IMR-90 (cell line): ENCODE results near the gene RPS15. TPM values are rescaled to one million over a fixed set of nuclear protein-coding genes. Genes with fewer than 3 reads are reported as not detected.

Experiments used
- ATAC-seq: fragments of 200-7000 bp; cut with Tn5 transposase; 2 replicates; pipeline ENCODE4 v1.9.1; 2020; ENCODE audit warnings: low read depth, mild to moderate bottlenecking, moderate library complexity
- BruUV-seq: library from RNA; stranded (reverse); fragments of 400-500 nt; replicated peaks from 2 replicates; lab custom pipeline; 2021; lab: Mats Ljungman, UMichigan
- CTCF ChIA-PET: fragments of 300-600 bp; formaldehyde crosslinking; extraction: SDS; loops from one replicate; lab custom pipeline; 2021; ENCODE audit warnings: antibody characterized with exemption; lab: Yijun Ruan, JAX
- POLR2A ChIA-PET: fragments of 300-600 bp; sonication (Branson Sonifier 250); formaldehyde crosslinking; loops from one replicate; lab custom pipeline; 2022; ENCODE audit warnings: antibody characterized with exemption; ENCODE audit not compliant: unreplicated experiment; lab: Charles Lee
- DNase-seq: peaks from one replicate; pipeline ENCODE4 v3.0.0; 2013
- H2AFZ ChIP-seq: replicated peaks from 2 replicates; pipeline ENCODE3; 2013; ENCODE audit warnings: low read length, mild to moderate bottlenecking; ENCODE audit not compliant: poor library complexity
- H2AK5ac ChIP-seq: 2 replicates; pipeline ENCODE4 v1.6.1; 2013; ENCODE audit warnings: low read depth, low read length, inconsistent platforms
- H2AK9ac ChIP-seq: replicated peaks from 2 replicates; pipeline ENCODE3; 2013; ENCODE audit warnings: mild to moderate bottlenecking, low read depth, low read length, moderate library complexity; ENCODE audit not compliant: poor library complexity
- H2BK120ac ChIP-seq: 2 replicates; pipeline ENCODE4 v1.6.1; 2013; ENCODE audit warnings: low read depth, low read length, inconsistent platforms
- H2BK15ac ChIP-seq: 3 replicates; pipeline ENCODE4 v1.6.1; 2013; ENCODE audit warnings: low read depth, low read length, inconsistent platforms
- H2BK20ac ChIP-seq: 2 replicates; pipeline ENCODE4 v1.6.1; 2013; ENCODE audit warnings: low read depth, mild to moderate bottlenecking, inconsistent platforms, low read length, moderate library complexity
- H2BK5ac ChIP-seq: 2 replicates; pipeline ENCODE4 v1.6.1; 2013; ENCODE audit warnings: mild to moderate bottlenecking, low read depth, low read length, inconsistent platforms; ENCODE audit not compliant: poor library complexity, severe bottlenecking
- H3K14ac ChIP-seq: replicated peaks from 2 replicates; pipeline ENCODE4 v1.6.1; 2013; ENCODE audit warnings: low read depth, low read length, inconsistent platforms
- H3K18ac ChIP-seq: 2 replicates; pipeline ENCODE4 v1.6.1; 2013; ENCODE audit warnings: low read depth, low read length, control low read depth
- H3K23ac ChIP-seq: 2 replicates; pipeline ENCODE4 v1.6.1; 2013; ENCODE audit warnings: low read depth, low read length, inconsistent platforms
- H3K27ac ChIP-seq: 2 replicates; pipeline ENCODE4 v1.5.1; 2013; ENCODE audit warnings: mild to moderate bottlenecking, control low read depth, low read length; ENCODE audit not compliant: insufficient read depth
- H3K27me3 ChIP-seq: 2 replicates; pipeline ENCODE4 v1.6.1; 2013; ENCODE audit warnings: low read length; ENCODE audit not compliant: control insufficient read depth, insufficient read depth
- H3K36me3 ChIP-seq: 2 replicates; pipeline ENCODE4 v1.6.1; 2013; ENCODE audit warnings: low read length, mixed read lengths; ENCODE audit not compliant: control insufficient read depth, insufficient read depth
- H3K4ac ChIP-seq: 2 replicates; pipeline ENCODE4 v1.6.1; 2013; ENCODE audit warnings: low read depth, low read length, inconsistent platforms
- H3K4me1 ChIP-seq: 2 replicates; pipeline ENCODE4 v1.6.1; 2013; ENCODE audit warnings: low read length, mixed read lengths; ENCODE audit not compliant: control insufficient read depth, insufficient read depth
- H3K4me2 ChIP-seq: 2 replicates; pipeline ENCODE4 v1.6.1; 2013; ENCODE audit warnings: low read depth, mild to moderate bottlenecking, control low read depth, low read length, moderate library complexity
- H3K4me3 ChIP-seq: 2 replicates; pipeline ENCODE4 v1.5.1; 2013; ENCODE audit warnings: low read depth, mild to moderate bottlenecking, control low read depth, low read length, moderate library complexity; ENCODE audit not compliant: insufficient read depth
- H3K56ac ChIP-seq: 2 replicates; pipeline ENCODE4 v1.6.1; 2013; ENCODE audit warnings: low read length, inconsistent platforms; ENCODE audit not compliant: insufficient read depth; ENCODE audit errors: extremely low read depth
- H3K79me1 ChIP-seq, 2 experiments: 2 replicates each; pipeline ENCODE4 v1.6.1; 2013; ENCODE audit warnings: low read length in 2 of 2, inconsistent platforms in 1 of 2, low read depth in 1 of 2
- H3K9ac ChIP-seq: 2 replicates; pipeline ENCODE4 v1.6.1; 2013; ENCODE audit warnings: low read depth, low read length, control low read depth
- H3K9me1 ChIP-seq: 2 replicates; pipeline ENCODE4 v1.6.1; 2013; ENCODE audit warnings: low read length, inconsistent platforms; ENCODE audit not compliant: insufficient read depth
- H3K9me3 ChIP-seq: 2 replicates; pipeline ENCODE4 v1.6.1; 2013; ENCODE audit warnings: low read length; ENCODE audit not compliant: control insufficient read depth, insufficient read depth
- H4K20me1 ChIP-seq: 2 replicates; pipeline ENCODE4 v1.6.1; 2013; ENCODE audit warnings: low read length, inconsistent platforms; ENCODE audit not compliant: insufficient read depth
- H4K5ac ChIP-seq: 2 replicates; pipeline ENCODE4 v1.6.1; 2013; ENCODE audit warnings: mild to moderate bottlenecking, low read depth, low read length, control low read depth
- H4K8ac ChIP-seq, 2 experiments: 2 replicates each; pipeline ENCODE4 v1.6.1; 2013; ENCODE audit warnings: low read depth in 2 of 2, low read length in 2 of 2, control low read depth in 1 of 2, inconsistent platforms in 1 of 2
- H4K91ac ChIP-seq: 2 replicates; pipeline ENCODE4 v1.6.1; 2013; ENCODE audit warnings: low read depth, low read length, inconsistent platforms; ENCODE audit not compliant: insufficient read depth
- BHLHE40 ChIP-seq: fragments of 150-350 bp; IDR thresholded peaks from 2 replicates; pipeline ENCODE4 v1.6.1; 2016; ENCODE audit warnings: mild to moderate bottlenecking, low read depth, low read length
- CEBPB ChIP-seq: IDR thresholded peaks from 2 replicates; pipeline ENCODE4 v1.6.1; 2012; ENCODE audit warnings: low read depth, low read length, improper control_type of control experiment
- MXI1 ChIP-seq: IDR thresholded peaks from 2 replicates; pipeline ENCODE4 v1.6.1; 2012; ENCODE audit warnings: low read depth, mild to moderate bottlenecking, low read length, moderate library complexity, borderline replicate concordance
- NFE2L2 ChIP-seq: fragments of 150-350 bp; IDR thresholded peaks from 2 replicates; pipeline ENCODE4 v1.6.1; 2016; ENCODE audit warnings: low read depth, mild to moderate bottlenecking, low read length
- RFX5 ChIP-seq: IDR thresholded peaks from 2 replicates; pipeline ENCODE4 v1.8.0; 2012; ENCODE audit warnings: low read depth, mild to moderate bottlenecking, low read length, moderate library complexity
- WGBS, 2 experiments: methylation state at CpG; one replicate each; pipeline versions ENCODE4 v1.1.5 to v1.1.7; 2013; ENCODE audit warnings: missing lambda C conversion rate in 2 of 2; ENCODE audit not compliant: insufficient read length in 1 of 2; ENCODE audit errors: extremely low coverage in 2 of 2; 5-methylcytosine and 5-hydroxymethylcytosine counted together
- dilution Hi-C: fragments of 300-500 bp; cut with HindIII; formaldehyde crosslinking; loops from one replicate; pipeline ENCODE4 v1.14.3; 2018; ENCODE audit warnings: low sequenced_read_pairs; ENCODE audit not compliant: unreplicated experiment
- in situ Hi-C: fragments of 300-500 bp; cut with MboI; formaldehyde crosslinking; loops from 3 replicates; pipeline ENCODE4 v1.14.3; 2019; ENCODE audit warnings: low sequenced_read_pairs, inconsistent platforms, mixed read lengths
- intact Hi-C: fragments of 100-400 bp; cut with micrococcal nuclease; formaldehyde crosslinking; loops from 2 replicates; pipeline ENCODE4 v1.10.0; 2022
- polyA plus RNA-seq, 3 experiments: library from polyadenylated mRNA; depleted of rRNA; stranded (reverse); fragments of >200 nt; gene quantifications; 2 replicates each; pipeline ENCODE4 v1.2.3, GENCODE V29; 2012; ENCODE audit warnings: low replicate concordance in 1 of 3
- total RNA-seq: library from RNA; depleted of rRNA; stranded (reverse); fragments of >200 nt; gene quantifications from 2 replicates; pipeline ENCODE4 v1.2.3, GENCODE V29; 2012
- TF ChIP-seq, protein P1 (sequence below): fragments of 150-350 bp; IDR thresholded peaks from 2 replicates; pipeline ENCODE4 v1.6.1; 2016; ENCODE audit warnings: low read depth, mild to moderate bottlenecking, low read length, moderate library complexity, borderline replicate concordance

The RPS15 gene
- total and polyA plus RNA-seq, 2 of the 4 experiments (the other 2 are of a cell fraction) = 1,179 to 1,855 TPM

DNA sequence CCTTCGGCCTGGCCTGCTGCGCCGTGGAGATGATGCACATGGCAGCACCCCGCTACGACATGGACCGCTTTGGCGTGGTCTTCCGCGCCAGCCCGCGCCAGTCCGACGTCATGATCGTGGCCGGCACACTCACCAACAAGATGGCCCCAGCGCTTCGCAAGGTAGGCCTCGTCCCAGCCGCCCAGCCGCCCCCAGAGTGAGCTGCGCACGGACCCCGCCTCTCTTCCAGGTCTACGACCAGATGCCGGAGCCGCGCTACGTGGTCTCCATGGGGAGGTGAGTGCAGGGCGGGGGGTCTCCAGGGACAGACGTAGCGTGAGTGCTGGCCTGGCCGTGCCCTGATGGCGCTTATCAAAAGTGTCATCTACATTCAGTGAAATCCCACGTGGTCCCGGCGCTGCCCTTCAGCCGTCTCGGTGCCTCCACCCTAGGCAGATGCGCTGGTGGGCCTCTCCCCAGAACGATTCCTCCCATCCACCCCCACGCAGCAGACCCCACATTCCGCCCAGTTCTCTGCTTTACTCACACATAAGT lies 47.2 kb upstream of the RPS15 start:
- no peak overlapping the region for H3K23ac ChIP-seq
- no peak overlapping the region for H2AK9ac ChIP-seq
- no peak for ATAC-seq
- no peak overlapping the region for H3K14ac ChIP-seq
- TF ChIP-seq CEBPB (no peak), RFX5 (no peak), BHLHE40 (no peak), NFE2L2 (no peak), MXI1 (no peak)
- TF ChIP-seq, protein P1, sequence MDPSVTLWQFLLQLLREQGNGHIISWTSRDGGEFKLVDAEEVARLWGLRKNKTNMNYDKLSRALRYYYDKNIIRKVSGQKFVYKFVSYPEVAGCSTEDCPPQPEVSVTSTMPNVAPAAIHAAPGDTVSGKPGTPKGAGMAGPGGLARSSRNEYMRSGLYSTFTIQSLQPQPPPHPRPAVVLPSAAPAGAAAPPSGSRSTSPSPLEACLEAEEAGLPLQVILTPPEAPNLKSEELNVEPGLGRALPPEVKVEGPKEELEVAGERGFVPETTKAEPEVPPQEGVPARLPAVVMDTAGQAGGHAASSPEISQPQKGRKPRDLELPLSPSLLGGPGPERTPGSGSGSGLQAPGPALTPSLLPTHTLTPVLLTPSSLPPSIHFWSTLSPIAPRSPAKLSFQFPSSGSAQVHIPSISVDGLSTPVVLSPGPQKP = no peak
- no peaks in the 10 kb centered on the region for H3K4me1 ChIP-seq
- H2BK15ac ChIP-seq = no peak overlapping the region
- H2BK20ac ChIP-seq = no peak overlapping the region
- H2BK120ac ChIP-seq = no peak overlapping the region
- no peak overlapping the region for H3K4me2 ChIP-seq
- in situ Hi-C loops = no loop called here
- no peak for DNase-seq
- no TSS peak for BruUV-seq
- H4K20me1 ChIP-seq = no peaks in the 10 kb centered on the region; the same call in 1 of the 2 replicates
- no peak overlapping the region for H2AFZ ChIP-seq
- H3K79me1 ChIP-seq = peaks cover 0 to 28% of the 10 kb centered on the region in 2 experiments; a peak in 2 of 4 replicates
- H4K8ac ChIP-seq = no peak overlapping the region
- H3K9me3 ChIP-seq = no peaks in the 10 kb centered on the region
- no peak overlapping the region for H3K9ac ChIP-seq
- ChIA-PET POLR2A (no interaction called here), CTCF (no interaction called here)
- H3K27ac ChIP-seq = no peak overlapping the region
- no peak overlapping the region for H3K18ac ChIP-seq
- 95% methylated on average over 25 of the region's 42 CpGs; no CpG with 5 or more reads in 1 of the 2 experiments for WGBS, 2 experiments
- dilution Hi-C loops = no loop called here
- H3K27me3 ChIP-seq = no peaks in the 10 kb centered on the region
- no peak overlapping the region for H3K56ac ChIP-seq
- H3K9me1 ChIP-seq = peaks cover 4% of the 10 kb centered on the region; the same call in 1 of the 2 replicates
- no peak overlapping the region for H3K4ac ChIP-seq
- H4K5ac ChIP-seq = no peak overlapping the region
- H3K36me3 ChIP-seq = peaks cover 26% of the 10 kb centered on the region
- H2BK5ac ChIP-seq = no peak overlapping the region
- no peak overlapping the region for H4K91ac ChIP-seq
- H2AK5ac ChIP-seq = no peak overlapping the region
- H3K4me3 ChIP-seq = no peak overlapping the region
- intact Hi-C loops = no loop called here
